Prostate gland (tissue), 2 donors: ENCODE results near the gene TMEM154.

Source experiments
- POLR2A ChIP-seq: fragments of 450-650 bp; IDR thresholded peaks from one replicate; pipeline ENCODE4 v1.6.1; 2016; ENCODE audit warnings: antibody characterized with exemption, mild to moderate bottlenecking
- POLR2AphosphoS5 ChIP-seq: sonication (generic); formaldehyde crosslinking; IDR thresholded peaks from one replicate; pipeline ENCODE4 v1.6.1; 2017; ENCODE audit warnings: antibody characterized with exemption
- TF ChIP-seq, protein P1 (sequence below), 4 experiments: fragments of 200-600 bp in 2 of 4; fragments of 450-650 bp in 2 of 4; sonication (generic) in 2 of 4; IDR thresholded peaks; 1 replicate in 3 of 4; 2 replicates in 1 of 4; pipeline ENCODE4 v1.5.1; 2016 to 2019; ENCODE audit warnings: antibody characterized with exemption in 4 of 4, mild to moderate bottlenecking in 2 of 4, moderate library complexity in 2 of 4

- TF ChIP-seq, protein P1, sequence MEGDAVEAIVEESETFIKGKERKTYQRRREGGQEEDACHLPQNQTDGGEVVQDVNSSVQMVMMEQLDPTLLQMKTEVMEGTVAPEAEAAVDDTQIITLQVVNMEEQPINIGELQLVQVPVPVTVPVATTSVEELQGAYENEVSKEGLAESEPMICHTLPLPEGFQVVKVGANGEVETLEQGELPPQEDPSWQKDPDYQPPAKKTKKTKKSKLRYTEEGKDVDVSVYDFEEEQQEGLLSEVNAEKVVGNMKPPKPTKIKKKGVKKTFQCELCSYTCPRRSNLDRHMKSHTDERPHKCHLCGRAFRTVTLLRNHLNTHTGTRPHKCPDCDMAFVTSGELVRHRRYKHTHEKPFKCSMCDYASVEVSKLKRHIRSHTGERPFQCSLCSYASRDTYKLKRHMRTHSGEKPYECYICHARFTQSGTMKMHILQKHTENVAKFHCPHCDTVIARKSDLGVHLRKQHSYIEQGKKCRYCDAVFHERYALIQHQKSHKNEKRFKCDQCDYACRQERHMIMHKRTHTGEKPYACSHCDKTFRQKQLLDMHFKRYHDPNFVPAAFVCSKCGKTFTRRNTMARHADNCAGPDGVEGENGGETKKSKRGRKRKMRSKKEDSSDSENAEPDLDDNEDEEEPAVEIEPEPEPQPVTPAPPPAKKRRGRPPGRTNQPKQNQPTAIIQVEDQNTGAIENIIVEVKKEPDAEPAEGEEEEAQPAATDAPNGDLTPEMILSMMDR (IDR thresholded peaks at IDR 0.05) = no peak
- TF ChIP-seq POLR2AphosphoS5 = no peak
- no peak for TF ChIP-seq POLR2A
These were observed 28.2 kb downstream of the TMEM154 start for GRCh38 chr4:152651473-152652060.
